NCI-H1417 (cell line): ENCODE results near the gene CPHXL2.

Experiments used
- DNase-seq, 3 experiments: peaks; one replicate each; lab custom pipeline; 2025; lab: John Stamatoyannopoulos, UW

The CPHXL2 gene

DNA sequence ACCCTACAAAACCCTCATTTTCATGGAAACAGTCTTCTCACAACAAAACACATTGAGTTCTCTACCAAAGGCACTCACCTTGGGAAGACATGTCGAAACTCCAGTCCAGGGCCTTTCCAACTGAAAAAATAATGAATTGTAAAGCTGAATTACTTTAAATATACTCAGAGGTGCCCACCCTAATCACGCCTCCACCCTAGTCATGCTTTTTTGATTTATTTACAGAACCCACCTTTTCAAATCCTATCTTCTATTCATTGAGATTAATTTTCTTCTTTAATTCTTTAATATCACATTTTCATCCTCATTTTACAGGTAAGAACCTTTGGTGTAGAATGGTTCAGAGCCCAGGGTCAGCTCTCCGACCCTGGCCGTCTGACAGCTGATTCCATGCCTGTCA lies at the start of gene CPHXL2:
TSS of gene CPHXL2 (minus strand) at position 101 of the 400 bp plus-strand sequence. CDS start at position 91, 10 bp downstream.
- DNase-seq = no peak

DNA sequence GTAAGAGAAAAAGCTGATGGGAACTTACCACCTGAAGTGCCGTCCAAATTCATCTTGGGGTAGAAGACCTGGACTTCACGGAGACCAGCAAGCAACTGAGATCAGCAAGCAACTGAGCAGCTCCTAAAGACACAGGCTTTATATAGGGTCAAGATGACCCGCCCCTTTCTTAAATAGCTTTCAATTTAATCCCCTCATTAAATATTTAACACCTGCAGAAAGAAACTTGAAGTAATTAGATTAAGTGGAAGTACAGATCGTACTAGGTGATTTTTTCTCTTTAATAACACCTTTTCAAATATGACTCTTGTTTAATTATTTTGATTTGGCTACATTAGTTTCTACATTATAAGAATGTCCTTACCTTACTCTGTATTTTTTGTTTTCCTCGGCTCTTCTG lies 49.6 kb upstream of the CPHXL2 start, which contains the start of gene CPHXL:
TSS of gene CPHXL (minus strand) at position 101 of the 400 bp plus-strand sequence. CDS start at position 53, 48 bp downstream.
- DNase-seq = no peak

DNA sequence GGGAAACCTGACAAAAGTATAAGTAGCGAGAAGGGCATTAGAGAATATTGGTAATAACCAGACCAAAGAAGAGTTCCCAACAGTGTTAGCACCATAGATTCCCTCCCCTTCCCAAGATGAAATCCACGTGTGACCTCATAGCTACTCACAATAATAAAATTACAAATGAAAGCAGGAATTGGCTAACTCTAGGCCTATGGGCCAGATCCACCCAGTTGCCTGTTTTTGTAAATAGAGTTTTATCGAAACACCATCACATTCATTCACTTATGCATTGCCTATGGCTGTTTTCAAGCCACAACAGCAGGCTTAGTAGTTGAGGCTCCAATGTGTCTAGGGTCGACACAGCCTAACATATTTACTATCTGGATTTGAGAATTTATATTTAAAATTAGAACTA lies 41.6 kb upstream of the CPHXL2 start:
- DNase-seq = no peak

DNA sequence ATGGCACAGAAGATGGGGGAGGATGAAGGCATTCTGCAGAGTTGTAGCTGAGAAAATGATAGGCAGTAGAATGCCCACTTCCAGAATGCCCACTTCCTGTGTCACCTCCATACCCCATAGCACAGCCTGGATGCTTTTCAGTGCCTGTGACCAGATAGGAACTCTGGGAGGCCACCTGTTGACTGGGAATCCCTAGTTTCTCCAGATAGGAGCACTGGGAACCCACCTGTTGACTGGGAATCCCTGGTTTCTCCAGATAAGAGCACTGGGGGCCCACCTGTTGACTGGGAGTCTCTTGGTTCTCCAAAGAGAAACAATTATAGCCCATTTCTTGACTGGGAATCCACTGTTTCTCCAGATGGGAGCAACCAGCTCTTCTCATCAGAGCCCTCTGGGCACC lies 37.9 kb upstream of the CPHXL2 start:
- no peak for DNase-seq

DNA sequence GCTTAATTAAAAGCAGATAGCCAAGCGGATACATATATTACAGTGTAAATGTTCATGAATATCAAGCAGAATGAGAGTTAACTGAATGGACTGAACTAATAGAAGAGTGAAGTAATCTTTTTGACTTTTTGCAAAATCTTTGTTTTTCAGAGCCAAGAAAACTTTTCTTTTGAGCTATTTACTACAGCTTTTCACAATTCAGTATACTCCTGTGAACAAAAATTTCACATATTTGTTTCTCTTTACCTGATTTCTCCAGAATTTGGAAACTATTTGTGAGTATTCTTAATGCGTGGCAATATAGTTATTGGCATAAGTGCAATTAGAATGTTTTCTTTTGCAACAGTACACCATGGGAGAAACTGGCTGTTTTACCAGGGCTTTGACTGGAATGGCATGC lies 33.5 kb upstream of the CPHXL2 start:
- DNase-seq = peak in 1 of 3 experiments; percentile 4

DNA sequence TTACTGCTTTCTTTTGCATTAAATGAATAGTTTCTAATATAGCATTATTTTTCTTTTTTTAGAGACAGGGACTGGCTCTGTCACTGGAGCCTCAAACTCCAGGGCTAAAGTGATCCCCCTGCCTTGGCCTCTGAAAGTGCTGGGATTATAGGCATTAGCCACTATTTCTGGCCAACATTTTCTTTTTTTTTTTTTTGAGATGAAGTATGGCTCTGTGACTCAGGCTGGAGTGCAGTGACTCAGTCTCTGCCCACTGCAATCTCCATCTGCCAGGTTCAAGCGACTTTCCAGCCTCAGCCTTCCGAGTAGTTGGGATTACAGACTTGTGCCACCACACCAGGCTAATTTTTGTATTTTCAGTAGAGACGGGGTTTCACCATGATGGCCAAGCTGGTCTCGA lies 26.5 kb upstream of the CPHXL2 start:
- DNase-seq = no peak

DNA sequence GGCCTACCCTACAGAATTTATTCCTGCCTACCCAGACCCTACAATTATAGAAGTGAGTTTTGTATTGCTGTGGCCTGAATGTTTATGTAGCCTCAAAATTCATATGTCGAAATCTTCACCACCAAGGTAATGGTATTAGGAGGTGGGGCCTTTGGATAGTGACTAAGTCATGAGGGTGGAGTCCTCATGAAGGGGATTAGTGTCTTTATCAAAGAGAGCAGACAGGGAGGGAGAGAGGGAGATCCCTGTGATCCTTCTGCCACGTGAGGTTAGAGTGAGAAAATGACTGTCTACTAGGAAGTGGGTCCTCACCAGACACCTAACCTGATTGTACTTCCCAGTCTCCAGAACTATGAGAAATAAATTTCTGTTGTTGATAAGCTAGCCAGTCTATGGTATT lies 25.4 kb upstream of the CPHXL2 start:
- DNase-seq = no peak

DNA sequence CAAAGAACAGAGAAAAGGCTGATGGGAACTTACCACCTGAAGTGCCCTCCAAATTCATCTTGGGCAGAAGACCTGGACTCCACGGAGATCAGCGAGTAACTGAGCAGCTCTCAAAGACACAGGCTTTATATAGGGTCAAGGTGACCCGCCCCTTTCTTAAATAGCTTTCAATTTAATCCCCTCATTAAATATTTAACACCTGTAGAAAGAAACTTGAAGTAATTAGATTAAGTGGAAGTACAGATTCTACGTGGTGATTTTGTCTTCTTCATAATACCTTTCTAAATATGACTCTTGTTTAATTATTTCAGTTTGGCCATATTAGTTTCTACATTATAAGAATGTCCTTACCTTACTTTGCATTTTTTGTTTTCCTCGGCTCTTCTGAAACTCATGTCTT lies 24.6 kb upstream of the CPHXL2 start, which contains the start of gene DUXB:
TSS of gene DUXB (minus strand) at position 101 of the 400 bp plus-strand sequence. CDS start at position 58, 43 bp downstream.
- DNase-seq = no peak

DNA sequence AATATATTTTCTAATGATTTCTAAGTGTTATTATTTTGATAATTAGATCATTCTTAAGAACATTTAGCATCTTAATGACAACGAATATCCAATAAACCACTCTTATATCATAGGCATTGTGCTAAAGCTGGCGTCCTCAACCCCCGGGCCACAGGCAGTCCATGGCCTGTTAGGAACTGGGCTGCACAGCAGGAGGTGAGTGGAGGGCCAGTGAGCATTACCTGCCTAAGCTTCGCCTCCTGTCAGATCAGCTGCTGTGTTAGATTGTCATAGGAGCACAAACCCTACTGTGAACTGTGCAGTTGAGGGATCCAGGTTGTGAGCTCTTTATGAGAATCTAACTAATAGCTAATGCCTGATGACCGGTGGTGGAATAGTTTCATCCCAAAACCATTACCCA lies 20.8 kb upstream of the CPHXL2 start:
- no peak for DNase-seq

DNA sequence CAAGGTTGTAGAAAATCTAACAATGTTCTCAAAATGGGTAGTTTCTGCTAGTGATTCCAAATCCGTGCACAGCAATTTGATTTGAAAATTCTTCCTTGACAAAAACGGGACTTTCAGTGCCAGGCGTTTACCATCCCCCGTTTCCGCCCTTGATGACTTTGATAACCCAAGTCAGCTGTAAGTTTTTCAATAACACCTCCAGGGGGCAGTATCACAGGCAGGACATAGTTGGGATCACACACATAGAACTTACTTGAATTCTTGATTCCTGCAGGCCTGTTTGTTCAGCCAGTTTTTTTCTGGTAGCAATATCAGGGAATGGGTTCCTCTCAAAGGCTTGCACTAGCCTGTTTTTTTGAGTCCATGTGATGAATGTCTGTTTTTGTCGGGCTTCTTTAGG lies 18.9 kb upstream of the CPHXL2 start:
- peak in 1 of 3 experiments; percentile 12 for DNase-seq

DNA sequence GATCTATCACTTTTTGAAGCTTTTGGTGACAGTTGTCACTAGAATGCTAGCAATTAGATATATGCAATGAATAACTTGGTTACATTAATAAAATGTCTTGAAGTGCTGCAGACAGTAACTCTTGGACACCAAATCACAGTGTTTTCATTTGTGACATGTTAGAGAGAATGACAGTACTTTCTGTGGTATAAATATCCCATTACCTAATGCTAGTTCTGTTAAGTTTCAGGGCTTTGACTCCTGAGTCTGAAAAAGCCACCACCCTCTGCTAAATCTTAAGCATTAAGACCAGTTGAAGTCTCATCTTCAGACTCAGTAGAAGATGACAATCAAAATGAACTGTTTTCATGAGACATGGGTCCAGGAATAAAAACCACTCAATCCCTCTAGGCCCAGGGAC lies 10.6 kb upstream of the CPHXL2 start:
- no peak for DNase-seq

DNA sequence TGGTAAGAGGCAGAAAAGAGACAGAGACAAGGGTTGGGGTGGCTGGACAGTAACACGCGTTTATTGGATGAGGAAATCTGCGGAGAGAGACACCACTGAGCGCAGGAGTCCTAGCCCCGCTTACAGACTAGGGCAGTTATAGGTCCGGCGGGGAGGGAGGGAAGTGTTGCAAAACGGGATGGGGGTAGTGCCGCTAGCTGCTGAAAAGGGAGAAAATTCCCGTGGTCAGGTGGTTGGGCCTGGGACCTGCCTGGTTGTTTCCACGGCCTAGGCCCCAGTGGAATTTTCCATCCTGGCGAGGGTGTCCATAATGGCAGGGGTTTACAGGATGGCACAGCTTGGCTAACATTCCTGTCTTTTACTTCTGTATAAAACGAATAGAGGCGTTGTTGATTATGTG lies 5.5 kb upstream of the CPHXL2 start:
- DNase-seq = no peak

DNA sequence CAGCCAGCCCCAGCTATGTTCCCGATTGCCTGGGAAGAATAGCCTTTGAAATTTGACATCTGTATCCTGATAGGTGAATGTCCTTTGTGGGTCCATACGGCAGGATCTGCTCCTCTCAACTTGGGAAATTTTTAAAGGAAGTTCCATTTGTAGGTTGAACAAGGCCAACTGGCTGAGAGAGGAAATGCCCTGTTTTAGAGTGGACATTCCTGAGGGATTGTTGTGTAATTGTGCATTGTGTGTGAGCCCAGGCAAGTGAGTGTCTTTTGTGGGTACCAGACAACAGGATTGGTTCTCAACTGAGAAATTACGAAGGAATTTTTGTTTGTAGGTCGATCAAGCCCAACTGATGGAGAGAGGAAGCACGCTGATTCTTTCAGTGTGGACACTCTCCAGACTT lies 2.6 kb upstream of the CPHXL2 start:
- DNase-seq = no peak

DNA sequence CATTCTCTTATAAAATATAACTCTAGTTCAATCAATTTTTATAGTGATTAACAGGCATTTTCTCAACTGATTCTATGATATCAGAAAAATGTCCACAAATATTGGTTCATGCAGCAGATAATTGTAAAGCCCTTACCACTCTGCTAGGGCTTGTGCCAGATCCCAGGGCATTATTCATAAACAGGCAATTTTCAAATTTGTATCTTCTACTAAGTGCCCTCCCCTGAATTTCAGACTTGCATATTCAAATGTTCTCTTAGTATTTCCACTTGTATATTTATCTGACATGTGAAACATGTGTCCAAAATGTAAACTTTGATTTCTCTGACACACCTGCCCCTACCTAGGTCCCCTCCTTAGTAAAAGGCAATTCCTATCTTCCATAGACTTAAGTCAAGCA lies 9.3 kb downstream of the CPHXL2 start:
- DNase-seq = no peak

DNA sequence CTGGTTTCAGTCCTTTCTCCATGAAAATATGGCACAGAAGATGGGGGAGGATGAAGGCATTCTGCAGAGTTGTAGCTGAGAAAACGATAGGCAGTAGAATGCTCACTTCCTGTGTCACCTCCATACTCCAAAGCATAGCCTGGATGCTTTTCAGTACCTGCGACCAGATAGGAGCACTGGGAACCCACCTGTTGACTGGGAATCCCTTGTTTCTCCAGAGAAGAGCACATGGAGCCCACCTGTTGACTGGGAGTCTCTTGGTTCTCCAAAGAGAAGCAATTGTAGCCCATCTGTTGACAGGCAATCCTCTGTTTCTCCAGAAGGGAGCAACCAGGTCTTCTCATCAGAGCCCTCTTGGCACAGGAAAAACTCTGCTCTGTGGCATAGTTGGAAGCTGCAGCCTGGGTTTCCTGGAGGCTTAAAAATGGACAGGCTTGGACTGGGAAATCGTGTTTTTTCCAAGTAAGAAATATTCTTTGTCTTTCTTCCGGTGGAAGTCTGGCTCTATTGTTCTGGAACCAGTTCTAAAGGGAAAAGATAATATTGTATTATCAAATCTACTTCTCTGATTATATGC lies 16.0 kb downstream of the CPHXL2 start:
- no peak for DNase-seq

DNA sequence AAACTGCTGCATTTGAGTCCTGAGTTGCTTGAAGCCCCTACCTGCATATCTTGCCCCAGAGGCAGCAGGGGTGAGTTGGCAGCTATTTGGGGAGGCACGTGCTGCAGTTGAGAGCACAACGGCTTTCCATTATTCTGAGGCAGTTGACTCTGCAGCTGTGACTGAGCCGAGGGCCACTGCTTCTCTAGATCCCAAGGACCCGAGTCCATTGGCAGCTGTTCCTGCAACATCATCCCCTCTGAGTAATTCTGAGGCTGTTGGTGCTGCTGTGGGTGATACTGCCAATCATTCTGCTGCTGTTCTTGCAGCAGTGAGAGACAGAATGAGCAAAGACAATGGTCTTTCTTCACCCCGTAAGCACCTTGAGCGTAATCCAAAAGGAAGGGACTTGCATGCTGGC lies 16.5 kb downstream of the CPHXL2 start:
- DNase-seq = no peak

DNA sequence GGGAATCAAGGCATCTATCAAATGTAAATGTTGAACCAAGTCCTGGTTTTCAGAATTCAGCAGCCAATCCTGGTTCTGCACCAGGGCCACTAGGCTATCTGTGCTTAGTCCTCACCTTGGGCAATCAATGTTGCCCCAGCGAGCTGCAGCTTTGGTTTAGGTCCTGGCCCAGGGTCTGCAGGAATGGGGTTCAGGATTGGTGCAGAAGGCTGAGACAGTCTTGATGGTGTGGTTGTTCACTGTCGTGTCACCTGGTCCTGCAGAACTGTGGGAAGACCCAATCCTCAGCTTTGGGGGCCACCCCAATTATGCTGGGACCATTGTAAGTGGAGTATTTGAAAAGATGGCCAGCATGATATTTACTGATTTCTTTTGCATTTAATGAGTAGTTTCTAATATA lies 18.6 kb downstream of the CPHXL2 start:
- no peak for DNase-seq

DNA sequence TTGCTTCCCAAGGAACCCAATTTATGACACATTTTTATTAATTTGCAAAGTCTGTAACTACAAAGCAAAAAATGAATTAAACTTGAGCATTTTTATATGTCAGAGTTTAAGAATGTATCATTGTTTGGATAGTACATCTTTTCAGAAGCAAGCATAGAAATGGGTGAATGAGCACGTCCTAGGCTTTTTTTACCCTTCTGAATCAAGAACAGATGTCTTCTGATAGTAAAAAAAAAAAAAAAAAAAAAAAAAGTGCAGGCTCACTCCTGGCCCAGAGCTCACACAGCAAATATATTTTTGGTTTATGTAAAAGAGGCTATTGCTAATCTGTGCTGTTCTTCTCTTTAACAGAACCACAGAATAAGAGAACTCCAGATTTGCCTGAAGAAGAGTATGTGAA lies 22.9 kb downstream of the CPHXL2 start:
- no peak for DNase-seq

DNA sequence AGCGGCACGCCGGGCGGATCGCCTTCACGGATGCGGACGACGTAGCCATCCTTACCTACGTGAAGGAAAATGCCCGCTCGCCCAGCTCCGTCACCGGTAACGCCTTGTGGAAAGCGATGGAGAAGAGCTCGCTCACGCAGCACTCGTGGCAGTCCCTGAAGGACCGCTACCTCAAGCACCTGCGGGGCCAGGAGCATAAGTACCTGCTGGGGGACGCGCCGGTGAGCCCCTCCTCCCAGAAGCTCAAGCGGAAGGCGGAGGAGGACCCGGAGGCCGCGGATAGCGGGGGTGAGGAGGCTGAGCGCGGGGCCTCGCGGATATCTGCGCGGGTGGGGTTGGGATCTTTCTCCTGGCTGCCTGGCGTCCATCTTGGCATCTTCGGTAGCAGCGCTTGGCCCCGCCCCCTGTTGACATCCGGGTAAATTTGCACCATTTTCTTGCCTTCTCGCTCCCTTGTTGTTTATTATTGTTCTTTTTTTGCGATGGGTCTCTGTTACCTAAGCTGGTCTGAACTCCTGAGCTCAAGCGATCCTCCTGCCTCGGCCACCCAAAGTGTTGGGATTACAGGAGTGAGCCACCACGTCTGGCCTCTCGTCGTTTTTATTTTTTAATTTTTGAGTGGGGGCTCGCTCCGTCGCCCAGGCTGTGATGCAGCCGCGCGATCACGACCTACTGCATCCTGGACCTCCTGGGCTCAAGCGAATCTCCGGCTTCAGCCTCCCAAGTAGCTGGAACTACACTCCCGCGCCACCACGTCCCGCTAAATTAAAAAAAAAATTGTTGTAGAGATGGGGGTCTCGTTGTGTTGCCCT lies 28.3 kb downstream of the CPHXL2 start:
- DNase-seq = peak; percentile 70 to 86 (median 80)

DNA sequence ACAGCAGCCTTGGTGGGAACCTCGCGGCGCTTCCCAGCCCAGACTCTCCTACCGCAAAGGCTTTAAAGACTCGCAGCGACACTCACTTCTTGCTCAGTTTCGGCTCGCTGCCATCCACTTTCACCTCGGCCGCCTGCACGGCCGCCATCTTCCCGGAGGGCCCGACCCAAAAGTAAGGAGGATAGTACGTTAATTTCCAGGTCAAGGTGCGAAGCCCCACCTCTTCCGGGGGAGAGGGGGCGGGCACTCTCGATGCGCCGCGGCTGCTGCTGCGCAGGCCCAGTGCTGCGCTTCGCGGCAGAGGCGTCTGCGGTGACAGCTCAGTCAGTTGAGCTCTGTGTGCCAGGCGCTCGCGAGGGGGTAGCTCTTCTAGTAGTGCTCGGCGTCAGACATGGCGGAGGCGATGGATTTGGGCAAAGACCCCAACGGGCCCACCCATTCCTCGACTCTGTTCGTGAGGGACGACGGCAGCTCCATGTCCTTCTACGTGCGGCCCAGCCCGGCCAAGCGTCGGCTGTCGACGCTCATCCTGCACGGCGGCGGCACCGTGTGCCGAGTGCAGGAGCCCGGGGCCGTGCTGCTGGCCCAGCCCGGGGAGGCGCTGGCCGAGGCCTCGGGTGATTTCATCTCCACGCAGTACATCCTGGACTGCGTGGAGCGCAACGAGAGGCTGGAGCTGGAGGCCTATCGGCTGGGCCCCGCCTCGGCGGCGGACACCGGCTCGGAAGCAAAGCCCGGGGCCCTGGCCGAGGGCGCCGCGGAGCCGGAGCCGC lies 29.1 kb downstream of the CPHXL2 start, which contains the start of the genes KARS1 and TERF2IP:
TSS of gene KARS1 (minus strand) at position 174 of the 773 bp plus-strand sequence. CDS start at position 148, 26 bp downstream.
TSS of gene TERF2IP (plus strand) at position 282 of the 773 bp plus-strand sequence. CDS start at position 392, 110 bp downstream.
- peak; percentile 85 to 93 (median 86) for DNase-seq

DNA sequence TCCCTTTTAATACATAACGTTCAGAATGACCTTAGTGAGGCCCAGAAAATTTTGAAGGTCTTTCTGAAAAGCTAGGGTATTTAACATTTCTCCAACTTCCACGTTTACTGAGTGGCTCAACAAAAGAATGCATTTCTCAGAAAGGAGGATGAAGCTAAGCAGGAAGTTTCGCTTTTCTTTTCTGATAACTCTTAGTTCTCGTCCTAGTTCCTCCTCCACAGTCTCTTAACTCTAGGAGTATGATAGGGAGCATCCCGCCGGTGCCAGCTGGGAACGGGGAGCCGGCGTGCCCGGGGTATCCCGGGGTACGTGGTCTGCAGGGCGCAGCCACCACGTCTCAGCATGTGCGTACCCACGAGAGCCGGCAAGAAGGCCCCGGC lies 29.7 kb downstream of the CPHXL2 start:
- DNase-seq = peak in 1 of 3 experiments; percentile 49

DNA sequence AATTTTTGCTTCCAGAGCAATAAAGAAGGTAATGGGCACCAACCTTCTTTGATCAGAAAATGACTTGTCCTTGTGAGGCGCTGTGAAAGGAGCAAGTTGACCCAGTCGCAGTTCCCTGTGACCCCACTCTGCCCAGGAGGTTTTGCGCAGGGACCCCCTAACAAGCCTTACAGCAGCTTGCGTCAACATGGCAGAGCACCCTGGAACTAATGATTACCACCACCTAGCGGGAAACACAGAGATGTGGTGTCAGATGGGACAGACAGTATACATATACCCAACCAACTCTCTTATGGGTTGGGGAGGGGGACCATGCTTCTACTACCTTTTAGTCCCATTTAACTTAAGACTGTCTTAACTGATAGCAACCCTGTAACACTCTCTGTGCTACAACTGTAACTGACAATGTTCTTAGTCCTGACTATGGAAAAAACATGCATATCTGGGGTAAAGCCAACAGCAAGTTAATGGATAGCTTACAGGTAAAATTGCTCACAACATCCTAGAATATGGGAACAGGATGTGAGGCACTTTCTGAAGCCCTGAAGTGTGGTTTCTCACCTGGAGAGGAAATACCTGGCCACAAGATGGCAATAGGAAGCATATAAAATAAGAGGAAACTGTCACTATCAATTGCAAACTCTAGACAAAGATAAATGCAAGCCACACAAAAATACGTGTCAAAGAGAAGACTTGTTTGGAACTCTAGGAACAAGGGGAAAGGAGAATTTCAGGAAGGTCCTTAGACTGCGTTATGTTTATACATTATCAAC lies 32.4 kb downstream of the CPHXL2 start:
- peak in 1 of 3 experiments; percentile 5 for DNase-seq
